Dermis microvascular lymphatic vessel endothelial cell (primary cell): Measurements from ENCODE around the gene CAMP. TPM values are rescaled to one million over a fixed set of nuclear protein-coding genes. Genes with fewer than 3 reads are reported as not detected.
A peak's percentile ranks its signal among the peaks of the same experiment; 100 is the strongest.
"Not testable (repeated sequence)": the region's sequence is repeated elsewhere in the genome, so short reads cannot be mapped to it uniquely, and the experiment has no call there.

Experiments
- DNase-seq, 2 donors: peaks; one replicate each; pipeline versions ENCODE4 v3.0.0 to v3.0.0-alpha.2; 2010; ENCODE audit warnings: low read depth in 2 of 2
- total RNA-seq: library from RNA; depleted of rRNA; stranded (reverse); fragments of >200 nt; gene quantifications from 2 replicates; pipeline ENCODE4 v1.2.1, GENCODE V29; 2014

The CAMP gene, protein sequence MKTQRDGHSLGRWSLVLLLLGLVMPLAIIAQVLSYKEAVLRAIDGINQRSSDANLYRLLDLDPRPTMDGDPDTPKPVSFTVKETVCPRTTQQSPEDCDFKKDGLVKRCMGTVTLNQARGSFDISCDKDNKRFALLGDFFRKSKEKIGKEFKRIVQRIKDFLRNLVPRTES
- not detected in 2 replicates for total RNA-seq

DNA sequence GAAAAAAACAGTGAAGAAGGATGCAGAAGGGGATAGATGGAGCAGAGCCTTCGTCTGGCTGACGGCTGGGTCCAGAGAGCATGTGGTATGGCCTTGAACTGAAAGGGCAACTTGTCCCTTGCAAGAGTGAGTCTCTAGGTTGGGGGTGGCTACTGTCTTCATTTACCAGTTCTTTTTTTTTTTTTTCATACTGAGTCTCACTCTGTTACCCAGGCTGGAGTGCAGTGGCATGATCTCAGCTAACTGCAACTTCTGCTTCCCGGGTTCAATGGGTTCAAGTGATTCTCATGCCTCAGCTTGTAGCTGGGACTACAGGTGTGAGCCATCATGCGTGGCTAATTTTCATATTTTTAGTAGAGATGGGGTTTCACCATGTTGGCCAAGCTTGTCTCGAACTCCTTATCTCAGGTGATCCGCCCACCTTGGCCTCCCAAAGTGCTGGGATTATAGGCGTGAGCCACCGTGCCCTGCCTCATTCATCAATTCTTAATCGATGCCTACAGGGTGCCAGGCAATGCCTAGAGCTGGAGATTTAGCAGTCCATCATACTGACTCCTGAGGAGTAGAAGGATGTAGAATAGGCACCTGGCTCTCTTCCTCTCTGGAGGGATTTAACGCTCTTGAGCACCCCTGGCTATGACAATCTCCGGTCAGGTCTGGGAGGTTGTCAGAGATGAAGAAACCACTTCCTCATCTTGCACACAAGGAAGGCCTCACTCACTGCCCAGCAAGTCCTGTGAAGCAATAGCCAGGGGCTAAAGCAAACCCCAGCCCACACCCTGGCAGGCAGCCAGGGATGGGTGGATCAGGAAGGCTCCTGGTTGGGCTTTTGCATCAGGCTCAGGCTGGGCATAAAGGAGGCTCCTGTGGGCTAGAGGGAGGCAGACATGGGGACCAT is at the start of gene CAMP:
CAMP (plus strand) TSS at position 880 of the 898 bp plus-strand sequence; CDS start at position 897, 17 bp downstream.
- no peak for DNase-seq

DNA sequence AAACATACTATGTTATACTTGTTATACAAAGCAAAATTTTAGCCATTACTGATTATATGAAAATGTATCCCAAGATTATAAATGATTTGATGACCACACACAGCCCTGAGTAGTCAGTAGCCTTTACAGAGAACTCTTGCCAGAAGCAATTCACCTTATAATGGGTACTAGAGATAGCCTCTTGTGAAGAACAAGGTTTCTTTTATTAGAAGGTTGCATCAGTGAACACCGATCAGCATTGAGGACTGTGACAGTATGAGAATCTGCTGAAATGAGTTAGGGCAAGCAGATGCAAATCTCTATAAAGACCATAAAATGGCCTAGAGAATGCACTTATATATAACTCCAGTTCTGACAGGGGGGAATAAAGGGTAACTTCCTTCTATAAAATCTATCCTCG is 45.2 kb upstream of the CAMP start:
- DNase-seq: no peak

- DNase-seq: no peak
Measured at GRCh38 chr3:48180021-48180420, 43.3 kb upstream of the CAMP start.

GRCh38 chr3:48180531-48181253 is 42.6 kb upstream of the CAMP start:
- DNase-seq: no peak

GRCh38 chr3:48184299-48184698 is 39.0 kb upstream of the CAMP start:
- DNase-seq: no peak

- DNase-seq: no peak
Measured at GRCh38 chr3:48185129-48185528, 38.2 kb upstream of the CAMP start.

GRCh38 chr3:48186631-48187300 is 36.5 kb upstream of the CAMP start:
- DNase-seq: peak in 1 of 2 donors; percentile 17

- DNase-seq: peak in 1 of 2 donors; percentile 22
Measured at GRCh38 chr3:48187301-48187578, 36.1 kb upstream of the CAMP start.

DNA sequence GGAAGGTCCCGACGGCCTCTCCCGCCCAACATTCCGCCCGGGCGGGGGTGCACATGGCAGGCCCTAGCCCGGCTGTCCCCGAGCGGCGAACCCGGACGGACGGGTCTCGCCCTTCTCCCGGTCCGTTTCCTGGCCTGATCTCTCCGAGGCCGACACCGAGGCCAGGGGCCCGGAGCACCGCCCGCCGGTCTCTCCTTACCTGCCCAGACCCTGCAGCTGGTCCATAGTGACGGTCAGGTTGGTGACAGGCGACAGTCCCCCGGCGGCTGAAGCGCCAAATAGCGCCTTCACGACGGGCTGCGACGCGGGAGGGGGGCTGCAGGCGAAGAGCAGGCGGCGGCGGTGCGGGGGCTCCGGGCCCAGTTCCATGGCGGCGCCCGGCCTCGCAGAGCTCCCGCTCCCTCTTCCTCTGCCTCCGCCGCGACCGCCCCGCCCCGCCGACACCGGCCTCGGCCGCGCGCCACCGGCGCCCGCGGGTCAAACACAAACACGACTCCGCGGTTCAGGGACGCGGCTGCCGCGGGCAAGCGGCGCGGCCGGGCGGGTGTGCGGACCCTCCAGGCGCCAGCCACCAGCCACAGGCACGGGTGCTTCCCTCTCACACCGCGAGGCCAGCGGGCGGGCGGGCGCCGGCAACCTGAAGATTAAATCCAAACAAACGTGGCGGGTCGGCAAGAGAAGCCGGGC is 35.6 kb upstream of the CAMP start:
- DNase-seq: peak in 1 of 2 donors; percentile 33

DNA sequence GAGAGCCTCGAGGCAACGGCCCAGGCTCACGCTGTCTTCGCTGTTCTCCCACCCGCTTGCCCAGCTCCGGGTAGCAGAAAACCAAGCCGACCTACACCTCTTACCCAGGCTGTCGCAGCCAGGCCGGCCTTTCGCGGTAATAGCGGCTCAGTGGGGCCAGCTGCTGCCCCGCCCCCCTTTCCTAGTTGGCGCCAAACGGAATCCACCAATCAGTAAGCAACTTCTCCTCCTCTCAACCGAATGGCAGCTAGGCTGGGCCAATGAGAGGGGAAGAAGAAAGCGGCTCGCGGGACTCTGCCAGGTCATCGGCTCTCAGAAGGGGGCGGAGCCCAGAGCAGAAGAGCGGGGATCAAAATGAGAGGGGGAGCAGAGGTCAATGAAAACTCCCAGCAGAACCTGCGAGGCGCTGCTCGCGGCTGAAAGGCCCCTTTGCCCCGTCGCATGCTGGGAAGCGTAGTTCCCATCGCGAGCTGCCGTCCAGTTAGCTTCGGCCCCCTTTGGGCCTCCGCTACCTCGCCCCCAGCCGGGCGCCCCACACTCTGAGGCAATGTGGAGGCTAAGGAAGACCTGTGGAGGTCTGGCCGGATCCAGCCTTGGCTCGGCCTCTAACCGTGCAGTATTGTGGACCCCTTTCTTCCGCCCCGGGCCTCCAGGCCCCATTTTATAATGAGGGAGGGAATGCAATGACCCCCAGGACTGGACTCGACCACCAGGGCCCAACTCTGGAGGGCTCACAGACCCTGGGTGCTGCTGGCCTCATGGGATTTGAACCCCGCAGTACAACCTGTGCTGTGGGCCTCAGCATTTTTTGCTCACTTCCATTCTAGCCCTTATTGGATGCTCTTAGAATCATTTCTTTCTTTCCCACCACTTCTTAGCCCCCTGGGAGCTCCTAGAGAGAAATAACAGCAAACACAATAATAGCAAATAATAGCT is 34.8 kb upstream of the CAMP start, which contains the start of gene CDC25A:
CDC25A (minus strand) TSS at position 152 of the 936 bp plus-strand sequence. CDS start 470 bp downstream, outside the sequence.
- DNase-seq: peak; percentile 97 to 99

GRCh38 chr3:48189321-48189720 is 34.0 kb upstream of the CAMP start:
- no peak for DNase-seq

- DNase-seq: no peak
Measured at GRCh38 chr3:48190911-48191310, 32.4 kb upstream of the CAMP start.

GRCh38 chr3:48194446-48195071 is 28.7 kb upstream of the CAMP start:
- peak in 1 of 2 donors; percentile 46 for DNase-seq

- DNase-seq: no peak
Measured at GRCh38 chr3:48196611-48197010, 26.7 kb upstream of the CAMP start.

DNA sequence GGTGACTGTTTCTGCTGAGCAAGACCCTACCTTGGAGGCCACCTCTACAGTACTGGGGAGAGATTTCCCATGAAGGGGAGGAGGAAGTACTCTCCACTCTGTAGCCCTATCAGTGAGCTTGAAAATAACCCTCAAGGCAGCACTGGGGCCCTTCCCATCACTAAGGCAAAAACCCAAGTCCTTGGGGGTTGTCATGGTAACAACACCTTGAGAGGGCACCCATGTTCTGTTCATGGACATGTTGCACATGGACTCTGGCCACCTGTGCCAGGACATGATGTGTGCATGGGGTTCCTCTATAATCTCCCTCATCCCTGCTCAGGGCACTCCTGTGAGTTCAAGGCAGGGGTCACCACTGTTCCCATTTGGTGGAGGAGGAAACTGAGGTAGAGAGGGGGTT is 24.2 kb upstream of the CAMP start:
- DNase-seq: no peak

GRCh38 chr3:48202632-48203031 is 20.7 kb upstream of the CAMP start:
- no peak for DNase-seq

DNA sequence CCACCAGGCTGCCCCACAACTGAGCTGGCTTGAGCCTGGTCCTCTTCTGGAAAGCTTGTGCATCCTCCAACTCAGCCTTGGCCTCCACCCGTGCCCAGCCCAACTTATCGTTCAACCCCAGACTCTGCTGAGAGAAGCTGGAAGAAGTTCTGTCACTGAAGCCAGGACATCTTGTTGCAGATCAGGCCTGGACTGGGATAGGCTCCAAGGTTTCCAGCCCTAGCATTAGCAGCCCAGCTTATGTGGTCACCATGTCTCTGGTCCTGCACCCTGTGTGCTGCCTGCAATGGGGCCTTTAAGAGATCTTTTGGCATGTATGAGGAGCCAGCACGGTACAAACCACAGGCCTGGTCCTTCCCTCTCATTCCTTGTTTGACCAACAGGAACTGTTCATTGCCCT is 15.2 kb upstream of the CAMP start:
- DNase-seq: no peak

GRCh38 chr3:48209445-48209844 is 13.8 kb upstream of the CAMP start:
- no peak for DNase-seq

DNA sequence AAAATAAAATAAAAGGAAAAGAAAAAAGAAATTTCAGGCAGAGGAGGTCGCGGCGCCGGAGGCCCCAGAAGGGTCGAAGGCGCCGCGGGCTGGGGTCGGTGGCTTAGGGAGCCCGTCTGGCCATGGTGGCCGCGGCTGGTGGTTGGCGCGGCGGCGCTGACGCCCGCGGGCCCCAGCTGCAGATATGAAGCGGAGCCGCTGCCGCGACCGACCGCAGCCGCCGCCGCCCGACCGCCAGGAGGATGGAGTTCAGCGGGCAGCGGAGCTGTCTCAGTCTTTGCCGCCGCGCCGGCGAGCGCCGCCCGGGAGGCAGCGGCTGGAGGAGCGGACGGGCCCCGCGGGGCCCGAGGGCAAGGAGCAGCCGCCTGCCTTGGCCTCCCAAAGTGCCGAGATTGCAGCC is 12.8 kb upstream of the CAMP start:
- not testable (repeated sequence) for DNase-seq

DNA sequence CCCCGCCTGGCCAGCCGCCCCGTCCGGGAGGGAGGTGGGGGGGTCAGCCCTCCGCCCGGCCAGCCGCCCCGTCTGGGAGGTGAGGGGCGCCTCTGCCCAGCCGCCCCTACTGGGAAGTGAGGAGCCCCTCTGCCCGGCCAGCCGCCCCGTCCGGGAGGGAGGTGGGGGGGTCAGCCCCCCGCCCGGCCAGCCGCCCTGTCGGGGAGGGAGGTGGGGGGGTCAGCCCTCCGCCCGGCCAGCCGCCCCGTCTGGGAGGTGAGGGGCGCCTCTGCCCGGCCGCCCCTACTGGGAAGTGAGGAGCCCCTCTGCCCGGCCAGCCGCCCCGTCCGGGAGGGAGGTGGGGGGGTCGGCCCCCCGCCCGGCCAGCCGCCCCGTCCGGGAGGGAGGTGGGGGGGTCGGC is 11.5 kb upstream of the CAMP start:
- not testable (repeated sequence) for DNase-seq
